WTC11 (cell line): ENCODE data around the gene DGKG. TPM values are rescaled to one million over a fixed set of nuclear protein-coding genes. Genes with fewer than 3 reads are reported as not detected.

ENCODE experiments used
- ATAC-seq: fragments of 200-7000 bp; cut with Tn5 transposase; 2 replicates; pipeline ENCODE4 v1.10.0; 2021; ENCODE audit warnings: mild to moderate bottlenecking, moderate library complexity
- CTCF ChIA-PET: fragments of 300-600 bp; sonication (Branson Sonifier 250); formaldehyde crosslinking; loops from one replicate; lab custom pipeline; 2021; ENCODE audit warnings: antibody characterized with exemption; lab: Charles Lee
- POLR2A ChIA-PET: fragments of 350-600 bp; sonication (Branson Sonifier 250); formaldehyde crosslinking; loops from one replicate; lab custom pipeline; 2021; ENCODE audit warnings: antibody characterized with exemption; lab: Charles Lee
- DNase-seq: peaks from one replicate; pipeline ENCODE4 v3.0.0; 2021; ENCODE audit warnings: low spot score
- H3K27ac Mint-ChIP-seq: 2 replicates; pipeline ENCODE4 v1.8.0; 2021; ENCODE audit warnings: mixed read lengths
- H3K27me3 Mint-ChIP-seq: 2 replicates; pipeline ENCODE4 v1.8.0; 2021; ENCODE audit warnings: low read depth, mild to moderate bottlenecking, moderate library complexity, mixed read lengths
- H3K36me3 Mint-ChIP-seq: 2 replicates; pipeline ENCODE4 v1.8.0; 2021; ENCODE audit warnings: mixed read lengths
- H3K4me1 Mint-ChIP-seq: 2 replicates; pipeline ENCODE4 v1.8.0; 2022; ENCODE audit warnings: mixed read lengths
- H3K4me3 Mint-ChIP-seq: 2 replicates; pipeline ENCODE4 v1.8.0; 2021; ENCODE audit warnings: mild to moderate bottlenecking, moderate library complexity, mixed read lengths
- H3K9me3 Mint-ChIP-seq: 2 replicates; pipeline ENCODE4 v1.8.0; 2021; ENCODE audit warnings: mixed read lengths
- CBFB ChIP-seq: sonication (generic); formaldehyde crosslinking; IDR thresholded peaks from 2 replicates; pipeline ENCODE4 v1.8.1; 2022; ENCODE audit warnings: mild to moderate bottlenecking, low read depth, missing genetic modification reagents
- CDX4 ChIP-seq: fragments of 250-450 bp; sonication (Bioruptor Pico); IDR thresholded peaks from 2 replicates; pipeline ENCODE4 v1.9.0; 2021; ENCODE audit warnings: moderate library complexity, mild to moderate bottlenecking, inconsistent platforms, borderline replicate concordance
- CREB1 ChIP-seq: sonication (generic); formaldehyde crosslinking; IDR thresholded peaks from 2 replicates; pipeline ENCODE4 v1.8.0; 2023; ENCODE audit warnings: mild to moderate bottlenecking, missing genetic modification reagents
- ELF4 ChIP-seq: sonication (generic); formaldehyde crosslinking; IDR thresholded peaks from 2 replicates; pipeline ENCODE4 v1.8.1; 2022; ENCODE audit warnings: low read depth, mild to moderate bottlenecking, moderate library complexity, missing genetic modification reagents
- ERG ChIP-seq: fragments of 250-450 bp; sonication (Bioruptor Pico); IDR thresholded peaks from 2 replicates; pipeline ENCODE4 v1.8.0; 2021; ENCODE audit warnings: mild to moderate bottlenecking
- ESRRA ChIP-seq: sonication (generic); formaldehyde crosslinking; IDR thresholded peaks from 2 replicates; pipeline ENCODE4 v1.8.1; 2022; ENCODE audit warnings: mild to moderate bottlenecking, missing genetic modification reagents, borderline replicate concordance
- FOXP4 ChIP-seq: sonication (generic); formaldehyde crosslinking; IDR thresholded peaks from 2 replicates; pipeline ENCODE4 v1.8.0; 2022; ENCODE audit warnings: mild to moderate bottlenecking, missing genetic modification reagents
- GABPB1 ChIP-seq: sonication (generic); formaldehyde crosslinking; IDR thresholded peaks from 2 replicates; pipeline ENCODE4 v1.8.1; 2023; ENCODE audit warnings: mild to moderate bottlenecking, missing genetic modification reagents
- GRHL2 ChIP-seq: fragments of 250-450 bp; sonication (Bioruptor Pico); IDR thresholded peaks from 2 replicates; pipeline ENCODE4 v1.8.0; 2022; ENCODE audit warnings: mild to moderate bottlenecking, moderate library complexity; ENCODE audit not compliant: insufficient replicate concordance, severe bottlenecking
- HMGA2 ChIP-seq: fragments of 250-450 bp; sonication (Bioruptor Pico); IDR thresholded peaks from 2 replicates; pipeline ENCODE4 v1.4.0; 2021; ENCODE audit warnings: mild to moderate bottlenecking, moderate library complexity
- JUN ChIP-seq: sonication (generic); formaldehyde crosslinking; IDR thresholded peaks from 2 replicates; pipeline ENCODE4 v1.8.0; 2023; ENCODE audit warnings: mild to moderate bottlenecking, missing genetic modification reagents
- MXD4 ChIP-seq: fragments of 250-450 bp; sonication (Bioruptor Pico); IDR thresholded peaks from 2 replicates; pipeline ENCODE4 v1.8.0; 2021; ENCODE audit warnings: mild to moderate bottlenecking, moderate library complexity, borderline replicate concordance
- NFATC4 ChIP-seq: fragments of 250-450 bp; sonication (Bioruptor Pico); IDR thresholded peaks from 2 replicates; pipeline ENCODE4 v1.9.0; 2021; ENCODE audit warnings: mild to moderate bottlenecking
- NFE2L1 ChIP-seq: sonication (generic); formaldehyde crosslinking; IDR thresholded peaks from 2 replicates; pipeline ENCODE4 v1.8.1; 2023; ENCODE audit warnings: missing genetic modification reagents
- NFYB ChIP-seq: sonication (generic); formaldehyde crosslinking; conservative IDR thresholded peaks from 2 replicates; pipeline ENCODE4 v1.8.0; 2022; ENCODE audit warnings: low read depth, missing genetic modification reagents
- SMAD4 ChIP-seq: sonication (generic); formaldehyde crosslinking; IDR thresholded peaks from 2 replicates; pipeline ENCODE4 v1.8.0; 2022; ENCODE audit warnings: mild to moderate bottlenecking, missing genetic modification reagents
- SP1 ChIP-seq: sonication (generic); formaldehyde crosslinking; conservative IDR thresholded peaks from 2 replicates; pipeline ENCODE4 v1.8.1; 2022; ENCODE audit warnings: missing genetic modification reagents
- TCF7 ChIP-seq: sonication (generic); formaldehyde crosslinking; IDR thresholded peaks from 2 replicates; pipeline ENCODE4 v1.8.0; 2022; ENCODE audit warnings: mild to moderate bottlenecking, low read depth, missing genetic modification reagents, moderate library complexity
- TP53 ChIP-seq: sonication (generic); formaldehyde crosslinking; IDR thresholded peaks from 2 replicates; pipeline ENCODE4 v1.8.1; 2023; ENCODE audit warnings: mild to moderate bottlenecking, missing genetic modification reagents
- ZMAT4 ChIP-seq: fragments of 250-450 bp; sonication (Bioruptor Pico); IDR thresholded peaks from 2 replicates; pipeline ENCODE4 v1.9.0; 2021; ENCODE audit warnings: mild to moderate bottlenecking
- ZNF138 ChIP-seq: sonication (generic); formaldehyde crosslinking; conservative IDR thresholded peaks from 2 replicates; pipeline ENCODE4 v1.8.1; 2022; ENCODE audit warnings: mild to moderate bottlenecking, moderate library complexity, missing genetic modification reagents
- ZNF263 ChIP-seq: sonication (generic); formaldehyde crosslinking; IDR thresholded peaks from 2 replicates; pipeline ENCODE4 v1.8.1; 2022; ENCODE audit warnings: low read depth, mild to moderate bottlenecking, moderate library complexity, missing genetic modification reagents
- ZNF281 ChIP-seq: sonication (generic); formaldehyde crosslinking; IDR thresholded peaks from 2 replicates; pipeline ENCODE4 v1.8.0; 2023; ENCODE audit warnings: mild to moderate bottlenecking, missing genetic modification reagents
- ZSCAN18 ChIP-seq: fragments of 250-450 bp; sonication (Bioruptor Pico); IDR thresholded peaks from 2 replicates; pipeline ENCODE4 v2.1.2; 2022; ENCODE audit warnings: mild to moderate bottlenecking, moderate library complexity
- total RNA-seq: library from RNA; stranded (reverse); gene quantifications from 3 replicates; pipeline ENCODE4 v1.2.3, GENCODE V29; 2021

DGKG gene
- total RNA-seq, 1 experiment from 2014 or later = 0.92 TPM

- Mint-ChIP-seq H3K27me3 (peaks cover 16% of the 10 kb centered on the region), H3K9me3 (no peaks in the 10 kb centered on the region; the same call in 1 of the 2 replicates), H3K4me1 (peaks cover 9% of the 10 kb centered on the region; the same call in 1 of the 2 replicates), H3K36me3 (no peaks in the 10 kb centered on the region), H3K27ac (no peak overlapping the region), H3K4me3 (no peak overlapping the region)
- CTCF ChIA-PET = interaction anchor here (0.9 kb wide), 1 partner anchor 93 kb away, joined by 3 read pairs; no protein-coding TSS in a partner anchor
- ATAC-seq (no peak), DNase-seq (no peak)
- POLR2A ChIA-PET = interaction anchor here (0.6 kb wide), 1 partner anchor 721 kb away, joined by 4 read pairs; no protein-coding TSS in a partner anchor
- TF ChIP-seq GRHL2 (CRISPR knock-in tag) = no peak
- TF ChIP-seq JUN = no peak
- no peak for TF ChIP-seq SP1 (CRISPR knock-in tag)
- no peak for TF ChIP-seq GABPB1 (CRISPR knock-in tag)
- no peak for TF ChIP-seq ZNF138 (CRISPR knock-in tag)
- no peak for TF ChIP-seq ZSCAN18
- TF ChIP-seq ERG = no peak
- TF ChIP-seq CBFB (CRISPR knock-in tag) = no peak
- TF ChIP-seq MXD4 (CRISPR knock-in tag) = no peak
- no peak for TF ChIP-seq NFE2L1 (CRISPR knock-in tag)
- TF ChIP-seq ZNF263 = no peak
- TF ChIP-seq NFATC4 (CRISPR knock-in tag) = no peak
- TF ChIP-seq TP53 (CRISPR knock-in tag) = no peak
- no peak for TF ChIP-seq FOXP4
- TF ChIP-seq SMAD4 = no peak
- no peak for TF ChIP-seq CDX4 (CRISPR knock-in tag)
- TF ChIP-seq HMGA2 (CRISPR knock-in tag) = no peak
- TF ChIP-seq NFYB = no peak
Measured at GRCh38 chr3:186352369-186352768, 9.7 kb downstream of the DGKG start.

GRCh38 chr3:186342197-186342596 lies 19.8 kb downstream of the DGKG start:
- Mint-ChIP-seq H3K27me3 (no peaks in the 10 kb centered on the region; the same call in 1 of the 2 replicates), H3K4me1 (no peaks in the 10 kb centered on the region), H3K27ac (no peak overlapping the region), H3K9me3 (peaks cover 3% of the 10 kb centered on the region), H3K4me3 (no peak overlapping the region), H3K36me3 (no peaks in the 10 kb centered on the region)
- ATAC-seq (no peak), DNase-seq (no peak)
- POLR2A ChIA-PET = no interaction called here
- CTCF ChIA-PET = no interaction called here
- TF ChIP-seq ZMAT4 (CRISPR knock-in tag) (no peak), ELF4 (no peak)

GRCh38 chr3:186340204-186340603 lies 21.8 kb downstream of the DGKG start:
- CTCF ChIA-PET = no interaction called here
- no peak for TF ChIP-seq CREB1
- no peak for TF ChIP-seq ZSCAN18
- no peak for TF ChIP-seq ZNF281 (CRISPR knock-in tag)
- TF ChIP-seq ESRRA (CRISPR knock-in tag) = no peak
- TF ChIP-seq NFATC4 (CRISPR knock-in tag) = no peak
- TF ChIP-seq TCF7 (CRISPR knock-in tag) = no peak

More at GRCh38 chr3:186340204-186340603, 21.8 kb downstream of the DGKG start:
- ATAC-seq (no peak), DNase-seq (no peak)
- Mint-ChIP-seq H3K9me3 (peaks cover 3% of the 10 kb centered on the region), H3K4me1 (no peaks in the 10 kb centered on the region), H3K36me3 (no peaks in the 10 kb centered on the region), H3K27ac (no peak overlapping the region), H3K27me3 (no peaks in the 10 kb centered on the region; the same call in 1 of the 2 replicates), H3K4me3 (no peak overlapping the region)
- POLR2A ChIA-PET = no interaction called here
